ENCODE data around the gene FAF1.
A peak's percentile ranks its signal among the peaks of the same experiment; 100 is the strongest.
"Not testable (repeated sequence)": the region's sequence is repeated elsewhere in the genome, so short reads cannot be mapped to it uniquely, and the experiment has no call there.

The FAF1 gene

DNA sequence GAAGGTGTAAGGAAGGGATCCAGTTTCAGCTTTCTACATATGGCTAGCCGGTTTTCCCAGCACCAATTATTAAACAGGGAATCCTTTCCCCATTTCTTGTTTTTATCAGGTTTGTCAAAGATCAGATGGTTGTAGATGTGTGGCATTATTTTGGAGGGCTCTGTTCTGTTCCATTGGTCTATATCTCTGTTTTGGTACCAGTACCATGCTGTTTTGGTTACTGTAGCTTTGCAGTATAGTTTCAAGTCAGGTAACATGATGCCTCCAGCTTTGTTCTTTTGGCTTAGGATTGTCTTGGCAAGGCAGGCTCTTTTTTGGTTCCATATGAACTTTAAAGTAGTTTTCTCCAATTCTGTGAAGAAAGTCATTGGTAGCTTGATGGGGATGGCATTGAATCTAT lies 72.5 kb downstream of the FAF1 start:
- H3K36me3 ChIP-seq (ENCODE audit: insufficient read depth, low read length); H3K9ac ChIP-seq (ENCODE audit: low read depth, low read length); H3K4me1 ChIP-seq (ENCODE audit: insufficient read depth, low read length); H3K9me3 ChIP-seq (ENCODE audit: control insufficient read depth, insufficient read depth, low read length): not testable (repeated sequence)

DNA sequence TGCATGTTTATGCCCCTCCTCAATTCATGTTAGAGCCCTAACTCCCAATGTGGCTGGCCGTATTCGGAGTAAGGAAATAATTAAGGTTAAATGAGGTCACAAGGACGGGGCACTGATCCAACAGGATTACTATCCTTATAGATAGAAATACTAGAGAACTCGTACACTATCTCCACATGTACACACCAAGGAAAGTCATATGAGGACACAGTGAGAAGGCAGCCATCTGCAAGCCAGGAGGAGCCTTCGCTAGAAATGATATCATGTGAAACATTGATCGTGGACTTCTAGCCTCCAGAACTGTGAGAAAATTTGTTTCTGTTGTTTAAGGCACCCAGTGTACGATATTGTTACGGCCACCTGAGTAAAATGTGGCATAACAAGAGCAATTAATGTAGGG lies 79.7 kb downstream of the FAF1 start:
- Histone ChIP-seq H3K4me1 (ENCODE audit: insufficient read depth, low read length) (no peaks in the 10 kb centered on the region), H3K9me3 (ENCODE audit: control insufficient read depth, insufficient read depth, low read length) (no peaks in the 10 kb centered on the region), H3K36me3 (ENCODE audit: insufficient read depth, low read length) (peaks cover 3% of the 10 kb centered on the region; the same call in 1 of the 2 replicates), H3K9ac (ENCODE audit: low read depth, low read length) (no peak overlapping the region)

DNA sequence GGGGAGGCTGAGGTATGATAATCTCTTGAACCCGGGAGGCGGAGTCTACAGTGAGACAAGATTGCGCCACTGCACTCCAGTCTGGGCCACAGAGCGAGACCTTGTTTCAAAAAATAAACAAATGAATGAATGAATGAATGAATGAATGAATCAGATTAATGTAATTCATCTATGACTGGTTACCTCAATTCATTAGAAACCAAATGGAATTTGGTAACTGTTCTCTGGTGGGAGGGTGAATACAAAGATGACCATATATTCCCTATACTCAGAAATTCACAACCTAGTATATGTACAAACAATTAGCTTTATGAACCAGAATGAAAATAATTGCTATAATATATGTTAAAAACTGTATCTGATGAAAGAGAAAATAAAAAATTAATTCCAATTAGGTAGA lies 80.9 kb downstream of the FAF1 start:
- Histone ChIP-seq H3K9me3 (ENCODE audit: control insufficient read depth, insufficient read depth, low read length) (no peaks in the 10 kb centered on the region), H3K36me3 (ENCODE audit: insufficient read depth, low read length) (peaks cover 3% of the 10 kb centered on the region; the same call in 1 of the 2 replicates), H3K4me1 (ENCODE audit: insufficient read depth, low read length) (no peaks in the 10 kb centered on the region), H3K9ac (ENCODE audit: low read depth, low read length) (no peak overlapping the region)

DNA sequence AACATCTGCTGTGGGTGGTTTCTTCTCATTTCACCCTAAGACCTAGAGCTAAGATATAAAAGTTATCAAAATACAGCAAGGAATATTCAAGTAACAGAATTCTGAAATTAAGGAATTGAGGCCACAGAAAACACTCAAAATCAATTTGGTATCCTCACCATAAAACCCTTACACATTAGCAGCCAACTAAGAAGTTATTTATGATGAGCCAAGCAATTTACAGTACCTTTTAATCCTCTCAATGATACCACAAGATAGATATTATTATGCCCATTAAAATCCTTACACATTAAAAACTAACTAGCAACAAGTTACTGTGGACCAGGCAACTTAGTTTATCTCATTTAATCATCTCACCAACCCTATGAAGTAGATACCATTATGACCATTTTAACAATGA lies 81.6 kb downstream of the FAF1 start:
- Histone ChIP-seq H3K4me1 (ENCODE audit: insufficient read depth, low read length) (0 out of 2 replicates have a peak, but pooled peaks cover 6% of the 10 kb centered on the region), H3K9me3 (ENCODE audit: control insufficient read depth, insufficient read depth, low read length) (no peaks in the 10 kb centered on the region), H3K36me3 (ENCODE audit: insufficient read depth, low read length) (peaks cover 3% of the 10 kb centered on the region; the same call in 1 of the 2 replicates), H3K9ac (ENCODE audit: low read depth, low read length) (no peak overlapping the region)

DNA sequence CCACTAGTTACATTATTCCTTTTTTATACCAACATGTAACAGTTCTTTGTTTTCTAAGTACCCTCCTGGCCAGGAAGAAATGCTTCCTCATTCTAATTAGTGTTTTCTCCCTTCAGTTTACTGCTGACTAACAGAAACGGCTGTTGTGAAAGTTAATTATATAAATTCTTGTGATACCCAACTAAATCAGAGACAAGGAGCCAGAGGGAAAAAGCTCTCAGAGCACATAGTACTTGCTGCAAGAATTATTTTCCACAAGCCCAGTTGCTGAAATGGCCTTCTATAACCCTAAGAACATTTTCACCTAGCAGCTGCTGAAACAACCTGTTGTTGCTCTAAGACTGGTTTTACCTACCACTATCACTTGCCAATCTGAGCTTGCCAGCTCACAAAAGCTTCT lies 82.4 kb downstream of the FAF1 start:
- H3K9me3 ChIP-seq (ENCODE audit: control insufficient read depth, insufficient read depth, low read length): no peaks in the 10 kb centered on the region
- no peak overlapping the region for H3K9ac ChIP-seq (ENCODE audit: low read depth, low read length)
- H3K36me3 ChIP-seq (ENCODE audit: insufficient read depth, low read length): peaks cover 3% of the 10 kb centered on the region; the same call in 1 of the 2 replicates
- H3K4me1 ChIP-seq (ENCODE audit: insufficient read depth, low read length): 0 out of 2 replicates have a peak, but pooled peaks cover 6% of the 10 kb centered on the region

DNA sequence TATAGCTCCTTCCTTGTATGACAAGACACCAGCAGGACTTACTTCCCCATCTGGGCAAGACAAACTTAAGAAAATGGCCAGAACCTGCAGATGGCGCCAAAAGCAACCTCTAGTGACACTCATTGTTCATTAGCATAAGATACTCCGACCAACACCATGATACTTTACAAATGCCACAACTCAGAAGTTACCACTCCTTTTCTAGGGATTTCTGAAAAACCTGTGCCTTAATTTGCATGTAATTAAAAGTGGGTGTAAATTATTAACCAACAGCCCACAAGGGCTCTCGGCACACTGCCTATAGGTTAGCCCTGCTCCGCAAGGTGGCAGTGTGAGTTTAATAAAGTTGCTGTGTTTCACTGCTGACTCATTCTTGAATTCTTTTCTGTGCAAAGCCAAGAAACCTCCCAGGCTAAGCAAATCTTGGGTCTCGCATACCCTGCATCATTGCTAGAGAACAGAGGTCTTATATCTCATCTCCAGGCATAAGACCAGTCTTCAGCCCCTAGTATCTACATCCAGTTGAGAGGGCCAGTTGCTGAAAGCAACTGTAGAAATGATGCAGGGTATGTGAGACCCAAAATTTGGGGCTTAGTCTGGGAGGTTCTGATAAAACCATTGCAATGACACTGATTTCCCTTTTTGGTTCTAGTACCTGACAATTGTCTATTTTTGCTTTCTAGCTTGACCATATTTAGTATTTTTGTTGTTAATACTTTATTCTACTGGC lies 86.4 kb downstream of the FAF1 start:
- Histone ChIP-seq H3K36me3 (ENCODE audit: insufficient read depth, low read length) (peaks cover 3% of the 10 kb centered on the region; the same call in 1 of the 2 replicates), H3K4me1 (ENCODE audit: insufficient read depth, low read length) (0 out of 2 replicates have a peak, but pooled peaks cover 6% of the 10 kb centered on the region), H3K9ac (ENCODE audit: low read depth, low read length) (peak overlapping the region; percentile 39; the same call in 1 of the 2 replicates), H3K9me3 (ENCODE audit: control insufficient read depth, insufficient read depth, low read length) (no peaks in the 10 kb centered on the region)

DNA sequence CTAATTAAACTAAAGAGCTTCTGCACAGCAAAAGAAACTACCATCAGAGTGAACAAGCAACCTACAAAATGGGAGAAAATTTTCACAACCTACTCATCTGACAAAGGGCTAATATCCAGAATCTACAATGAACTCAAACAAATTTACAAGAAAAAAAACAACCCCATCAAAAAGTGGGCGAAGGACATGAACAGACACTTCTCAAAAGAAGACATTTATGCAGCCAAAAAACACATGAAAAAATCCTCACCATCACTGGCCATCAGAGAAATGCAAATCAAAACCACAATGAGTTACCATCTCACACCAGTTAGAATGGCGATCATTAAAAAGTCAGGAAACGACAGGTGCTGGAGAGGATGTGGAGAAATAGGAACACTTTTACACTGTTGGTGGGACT lies 95.2 kb downstream of the FAF1 start:
- not testable (repeated sequence) for H3K9ac ChIP-seq (ENCODE audit: low read depth, low read length); H3K36me3 ChIP-seq (ENCODE audit: insufficient read depth, low read length); H3K9me3 ChIP-seq (ENCODE audit: control insufficient read depth, insufficient read depth, low read length); H3K4me1 ChIP-seq (ENCODE audit: insufficient read depth, low read length)

DNA sequence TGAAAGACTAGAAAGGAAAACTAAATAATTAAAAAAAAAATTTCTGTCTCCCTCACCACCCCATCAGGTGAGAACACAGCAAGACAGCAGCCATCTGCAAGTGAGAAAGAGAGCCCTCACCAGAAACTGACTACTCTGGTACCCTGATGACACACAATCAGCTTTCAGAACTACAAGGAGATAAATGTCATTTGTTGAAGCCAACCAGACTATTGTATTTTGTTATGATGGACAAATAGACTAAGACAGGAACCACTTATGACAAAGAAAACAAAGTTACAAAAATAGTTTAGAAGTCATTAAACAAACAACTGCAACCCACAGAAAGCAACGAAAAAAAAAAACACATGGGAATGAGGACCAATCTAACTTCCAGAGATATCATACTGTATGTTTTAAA lies 98.3 kb downstream of the FAF1 start:
- Histone ChIP-seq H3K9me3 (ENCODE audit: control insufficient read depth, insufficient read depth, low read length) (no peaks in the 10 kb centered on the region), H3K9ac (ENCODE audit: low read depth, low read length) (no peak overlapping the region), H3K36me3 (ENCODE audit: insufficient read depth, low read length) (no peaks in the 10 kb centered on the region), H3K4me1 (ENCODE audit: insufficient read depth, low read length) (no peaks in the 10 kb centered on the region)

DNA sequence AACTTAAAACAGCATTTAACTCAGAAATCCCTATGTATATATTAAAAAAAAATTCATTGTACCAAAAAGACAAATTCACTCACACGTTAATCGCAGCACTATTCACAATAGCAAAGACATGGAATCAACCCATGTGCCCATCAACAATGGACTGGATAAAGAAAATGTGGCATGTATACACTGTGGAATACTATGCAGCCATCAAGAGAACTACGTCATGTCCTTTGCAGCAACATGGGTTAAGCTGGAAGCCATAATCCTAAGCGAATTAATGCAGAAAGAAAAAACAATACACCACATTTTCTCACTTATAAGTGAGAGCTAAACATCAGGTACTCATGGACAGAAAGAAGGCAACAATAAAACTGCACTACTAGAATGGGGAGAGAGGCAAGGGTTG lies 99.4 kb downstream of the FAF1 start:
- H3K9ac ChIP-seq (ENCODE audit: low read depth, low read length): no peak overlapping the region
- no peaks in the 10 kb centered on the region for H3K36me3 ChIP-seq (ENCODE audit: insufficient read depth, low read length)
- H3K9me3 ChIP-seq (ENCODE audit: control insufficient read depth, insufficient read depth, low read length): no peaks in the 10 kb centered on the region

DNA sequence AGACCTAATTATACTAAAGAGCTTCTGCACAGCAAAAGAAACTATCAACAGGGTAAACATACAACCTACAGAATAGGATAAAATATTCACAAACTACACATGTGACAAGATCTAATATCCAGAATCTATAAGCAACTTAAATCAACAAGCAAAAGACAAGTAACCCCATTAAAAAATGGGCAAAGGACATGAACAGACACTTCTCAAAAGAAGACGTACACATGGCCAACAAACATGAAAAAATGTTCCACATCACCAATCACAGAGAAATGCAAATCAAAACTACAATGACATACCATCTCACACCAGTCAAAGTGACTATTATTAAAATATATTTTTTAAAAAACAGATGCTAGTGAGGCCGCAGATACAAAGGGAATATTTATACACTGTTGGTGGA lies 99.8 kb downstream of the FAF1 start:
- no peaks in the 10 kb centered on the region for H3K36me3 ChIP-seq (ENCODE audit: insufficient read depth, low read length)
- no peak overlapping the region for H3K9ac ChIP-seq (ENCODE audit: low read depth, low read length)
- no peaks in the 10 kb centered on the region for H3K4me1 ChIP-seq (ENCODE audit: insufficient read depth, low read length)
- no peaks in the 10 kb centered on the region for H3K9me3 ChIP-seq (ENCODE audit: control insufficient read depth, insufficient read depth, low read length)

More for the DNA sequence above, 99.4 kb downstream of the FAF1 start:
- no peaks in the 10 kb centered on the region for H3K4me1 ChIP-seq (ENCODE audit: insufficient read depth, low read length)

DNA sequence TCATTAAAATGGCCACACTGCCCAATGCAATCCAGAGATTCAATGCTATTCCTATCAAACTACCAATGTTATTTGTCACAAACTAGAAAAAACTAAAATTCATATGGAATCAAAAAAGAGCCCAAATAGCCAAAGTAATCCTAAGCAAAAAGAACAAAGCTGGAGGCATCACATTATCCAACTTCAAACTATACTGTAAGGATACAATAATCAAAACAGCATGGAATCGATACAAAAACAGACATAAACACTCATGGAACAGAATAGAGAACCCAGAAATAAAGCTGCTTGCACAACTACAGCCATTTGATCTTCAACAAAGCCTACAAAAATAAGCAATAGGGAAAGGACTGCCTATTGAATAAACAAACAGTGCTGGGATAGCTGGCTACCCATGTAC lies 100.4 kb downstream of the FAF1 start:
- no peaks in the 10 kb centered on the region for H3K9me3 ChIP-seq (ENCODE audit: control insufficient read depth, insufficient read depth, low read length)
- H3K36me3 ChIP-seq (ENCODE audit: insufficient read depth, low read length): no peaks in the 10 kb centered on the region
- no peak overlapping the region for H3K9ac ChIP-seq (ENCODE audit: low read depth, low read length)
- H3K4me1 ChIP-seq (ENCODE audit: insufficient read depth, low read length): no peaks in the 10 kb centered on the region

DNA sequence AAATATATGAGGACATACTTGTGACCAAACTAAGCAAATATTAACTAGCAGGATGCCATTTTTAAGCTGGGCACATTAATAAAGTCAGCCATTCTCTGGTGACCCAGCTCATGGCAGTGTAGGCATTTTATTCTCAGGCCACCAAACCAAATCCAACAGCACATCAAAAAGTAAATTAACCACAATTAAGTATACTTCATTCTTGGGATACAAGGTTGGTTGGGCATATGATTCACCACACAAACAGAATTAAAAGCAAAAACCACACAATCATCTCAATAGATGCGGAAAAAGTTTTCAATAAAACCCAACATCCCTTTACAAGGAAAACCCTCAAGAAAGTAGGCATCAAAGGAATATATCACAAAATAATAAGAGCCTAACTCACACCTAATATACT lies 101.3 kb downstream of the FAF1 start:
- no peaks in the 10 kb centered on the region for H3K4me1 ChIP-seq (ENCODE audit: insufficient read depth, low read length)
- no peak overlapping the region for H3K9ac ChIP-seq (ENCODE audit: low read depth, low read length)
- H3K9me3 ChIP-seq (ENCODE audit: control insufficient read depth, insufficient read depth, low read length): no peaks in the 10 kb centered on the region
- H3K36me3 ChIP-seq (ENCODE audit: insufficient read depth, low read length): no peaks in the 10 kb centered on the region

DNA sequence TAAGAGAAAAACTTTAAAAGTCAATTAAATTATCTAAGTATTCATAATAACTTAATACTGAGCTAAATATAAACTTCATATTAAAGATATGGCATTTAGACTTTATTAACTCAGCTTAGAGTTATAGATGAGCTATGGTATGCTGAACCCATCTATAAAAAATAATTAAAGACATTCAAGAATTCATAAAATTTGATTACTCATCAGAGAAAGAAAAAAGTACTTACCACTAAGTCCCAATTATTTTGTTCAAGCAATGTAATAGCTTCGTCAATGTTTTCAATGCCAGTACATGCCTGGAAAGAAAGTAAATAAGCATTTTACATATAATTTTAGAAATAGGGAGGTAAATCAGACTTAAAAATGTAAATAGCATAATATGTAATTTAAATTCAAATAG lies 102.4 kb downstream of the FAF1 start:
- Histone ChIP-seq H3K4me1 (ENCODE audit: insufficient read depth, low read length) (no peaks in the 10 kb centered on the region), H3K36me3 (ENCODE audit: insufficient read depth, low read length) (no peaks in the 10 kb centered on the region), H3K9ac (ENCODE audit: low read depth, low read length) (no peak overlapping the region), H3K9me3 (ENCODE audit: control insufficient read depth, insufficient read depth, low read length) (no peaks in the 10 kb centered on the region)

DNA sequence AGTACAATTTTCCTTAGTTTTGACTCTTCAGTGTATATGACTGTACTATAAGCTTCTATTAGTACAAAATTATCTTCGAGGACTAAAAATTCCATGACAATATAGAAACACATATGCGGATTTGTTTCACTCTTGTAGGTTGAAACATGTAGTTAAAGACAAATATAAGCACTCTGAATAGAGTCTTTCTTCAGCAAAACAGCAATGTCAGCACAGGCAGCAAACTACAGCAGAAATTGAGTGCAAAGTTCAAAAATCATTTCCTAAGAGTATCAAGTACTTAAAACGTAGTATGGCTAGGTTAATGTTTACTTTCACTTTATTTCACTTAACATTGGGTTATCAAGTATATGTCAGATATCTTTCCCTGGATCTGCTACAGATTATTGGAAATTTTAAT lies 106.7 kb downstream of the FAF1 start:
- no peaks in the 10 kb centered on the region for H3K4me1 ChIP-seq (ENCODE audit: insufficient read depth, low read length)
- no peak overlapping the region for H3K9ac ChIP-seq (ENCODE audit: low read depth, low read length)
- no peaks in the 10 kb centered on the region for H3K36me3 ChIP-seq (ENCODE audit: insufficient read depth, low read length)
- no peaks in the 10 kb centered on the region for H3K9me3 ChIP-seq (ENCODE audit: control insufficient read depth, insufficient read depth, low read length)

DNA sequence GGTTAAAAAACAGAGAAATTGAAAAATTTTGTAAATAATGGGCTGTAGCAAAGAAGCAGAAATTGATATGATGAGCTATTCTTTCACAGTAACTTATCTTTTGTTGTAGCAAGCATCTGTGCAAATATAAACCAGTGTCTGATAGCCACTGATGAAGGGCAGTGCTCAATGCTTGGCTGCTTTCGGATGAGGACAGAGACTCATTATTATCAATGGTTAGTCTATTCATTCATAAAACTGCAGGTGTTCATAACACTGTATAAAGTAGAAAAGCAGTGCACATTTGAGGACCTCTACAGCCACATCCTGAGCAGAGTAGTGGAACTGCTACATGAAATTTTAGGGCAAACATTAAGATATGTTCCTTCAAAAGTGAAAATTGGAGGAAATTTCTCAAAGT lies 107.2 kb downstream of the FAF1 start:
- H3K4me1 ChIP-seq (ENCODE audit: insufficient read depth, low read length): no peaks in the 10 kb centered on the region
- H3K36me3 ChIP-seq (ENCODE audit: insufficient read depth, low read length): no peaks in the 10 kb centered on the region
- H3K9ac ChIP-seq (ENCODE audit: low read depth, low read length): no peak overlapping the region
- H3K9me3 ChIP-seq (ENCODE audit: control insufficient read depth, insufficient read depth, low read length): no peaks in the 10 kb centered on the region
